IMR-90 (cell line): Measurements from ENCODE around the gene GNB1L. TPM values are rescaled to one million over a fixed set of nuclear protein-coding genes. Genes with fewer than 3 reads are reported as not detected.

Experiments
- ATAC-seq: fragments of 200-7000 bp; cut with Tn5 transposase; 2 replicates; pipeline ENCODE4 v1.9.1; 2020; ENCODE audit warnings: low read depth, mild to moderate bottlenecking, moderate library complexity
- BruUV-seq: library from RNA; stranded (reverse); fragments of 400-500 nt; replicated peaks from 2 replicates; lab custom pipeline; 2021; lab: Mats Ljungman, UMichigan
- CTCF ChIA-PET: fragments of 300-600 bp; formaldehyde crosslinking; extraction: SDS; loops from one replicate; lab custom pipeline; 2021; ENCODE audit warnings: antibody characterized with exemption; lab: Yijun Ruan, JAX
- POLR2A ChIA-PET: fragments of 300-600 bp; sonication (Branson Sonifier 250); formaldehyde crosslinking; loops from one replicate; lab custom pipeline; 2022; ENCODE audit warnings: antibody characterized with exemption; ENCODE audit not compliant: unreplicated experiment; lab: Charles Lee
- DNase-seq: peaks from one replicate; pipeline ENCODE4 v3.0.0; 2013
- H2AFZ ChIP-seq: replicated peaks from 2 replicates; pipeline ENCODE3; 2013; ENCODE audit warnings: low read length, mild to moderate bottlenecking; ENCODE audit not compliant: poor library complexity
- H2AK5ac ChIP-seq: 2 replicates; pipeline ENCODE4 v1.6.1; 2013; ENCODE audit warnings: low read depth, low read length, inconsistent platforms
- H2AK9ac ChIP-seq: replicated peaks from 2 replicates; pipeline ENCODE3; 2013; ENCODE audit warnings: mild to moderate bottlenecking, low read depth, low read length, moderate library complexity; ENCODE audit not compliant: poor library complexity
- H2BK120ac ChIP-seq: 2 replicates; pipeline ENCODE4 v1.6.1; 2013; ENCODE audit warnings: low read depth, low read length, inconsistent platforms
- H2BK15ac ChIP-seq: 3 replicates; pipeline ENCODE4 v1.6.1; 2013; ENCODE audit warnings: low read depth, low read length, inconsistent platforms
- H2BK20ac ChIP-seq: 2 replicates; pipeline ENCODE4 v1.6.1; 2013; ENCODE audit warnings: low read depth, mild to moderate bottlenecking, inconsistent platforms, low read length, moderate library complexity
- H2BK5ac ChIP-seq: 2 replicates; pipeline ENCODE4 v1.6.1; 2013; ENCODE audit warnings: mild to moderate bottlenecking, low read depth, low read length, inconsistent platforms; ENCODE audit not compliant: poor library complexity, severe bottlenecking
- H3K14ac ChIP-seq: replicated peaks from 2 replicates; pipeline ENCODE4 v1.6.1; 2013; ENCODE audit warnings: low read depth, low read length, inconsistent platforms
- H3K18ac ChIP-seq: 2 replicates; pipeline ENCODE4 v1.6.1; 2013; ENCODE audit warnings: low read depth, low read length, control low read depth
- H3K23ac ChIP-seq: 2 replicates; pipeline ENCODE4 v1.6.1; 2013; ENCODE audit warnings: low read depth, low read length, inconsistent platforms
- H3K27ac ChIP-seq: 2 replicates; pipeline ENCODE4 v1.5.1; 2013; ENCODE audit warnings: mild to moderate bottlenecking, control low read depth, low read length; ENCODE audit not compliant: insufficient read depth
- H3K27me3 ChIP-seq: 2 replicates; pipeline ENCODE4 v1.6.1; 2013; ENCODE audit warnings: low read length; ENCODE audit not compliant: control insufficient read depth, insufficient read depth
- H3K36me3 ChIP-seq: 2 replicates; pipeline ENCODE4 v1.6.1; 2013; ENCODE audit warnings: low read length, mixed read lengths; ENCODE audit not compliant: control insufficient read depth, insufficient read depth
- H3K4ac ChIP-seq: 2 replicates; pipeline ENCODE4 v1.6.1; 2013; ENCODE audit warnings: low read depth, low read length, inconsistent platforms
- H3K4me1 ChIP-seq: 2 replicates; pipeline ENCODE4 v1.6.1; 2013; ENCODE audit warnings: low read length, mixed read lengths; ENCODE audit not compliant: control insufficient read depth, insufficient read depth
- H3K4me2 ChIP-seq: 2 replicates; pipeline ENCODE4 v1.6.1; 2013; ENCODE audit warnings: low read depth, mild to moderate bottlenecking, control low read depth, low read length, moderate library complexity
- H3K4me3 ChIP-seq: 2 replicates; pipeline ENCODE4 v1.5.1; 2013; ENCODE audit warnings: low read depth, mild to moderate bottlenecking, control low read depth, low read length, moderate library complexity; ENCODE audit not compliant: insufficient read depth
- H3K56ac ChIP-seq: 2 replicates; pipeline ENCODE4 v1.6.1; 2013; ENCODE audit warnings: low read length, inconsistent platforms; ENCODE audit not compliant: insufficient read depth; ENCODE audit errors: extremely low read depth
- H3K79me1 ChIP-seq, 2 experiments: 2 replicates each; pipeline ENCODE4 v1.6.1; 2013; ENCODE audit warnings: low read length in 2 of 2, inconsistent platforms in 1 of 2, low read depth in 1 of 2
- H3K9ac ChIP-seq: 2 replicates; pipeline ENCODE4 v1.6.1; 2013; ENCODE audit warnings: low read depth, low read length, control low read depth
- H3K9me1 ChIP-seq: 2 replicates; pipeline ENCODE4 v1.6.1; 2013; ENCODE audit warnings: low read length, inconsistent platforms; ENCODE audit not compliant: insufficient read depth
- H3K9me3 ChIP-seq: 2 replicates; pipeline ENCODE4 v1.6.1; 2013; ENCODE audit warnings: low read length; ENCODE audit not compliant: control insufficient read depth, insufficient read depth
- H4K20me1 ChIP-seq: 2 replicates; pipeline ENCODE4 v1.6.1; 2013; ENCODE audit warnings: low read length, inconsistent platforms; ENCODE audit not compliant: insufficient read depth
- H4K5ac ChIP-seq: 2 replicates; pipeline ENCODE4 v1.6.1; 2013; ENCODE audit warnings: mild to moderate bottlenecking, low read depth, low read length, control low read depth
- H4K8ac ChIP-seq, 2 experiments: 2 replicates each; pipeline ENCODE4 v1.6.1; 2013; ENCODE audit warnings: low read depth in 2 of 2, low read length in 2 of 2, control low read depth in 1 of 2, inconsistent platforms in 1 of 2
- H4K91ac ChIP-seq: 2 replicates; pipeline ENCODE4 v1.6.1; 2013; ENCODE audit warnings: low read depth, low read length, inconsistent platforms; ENCODE audit not compliant: insufficient read depth
- BHLHE40 ChIP-seq: fragments of 150-350 bp; IDR thresholded peaks from 2 replicates; pipeline ENCODE4 v1.6.1; 2016; ENCODE audit warnings: mild to moderate bottlenecking, low read depth, low read length
- CEBPB ChIP-seq: IDR thresholded peaks from 2 replicates; pipeline ENCODE4 v1.6.1; 2012; ENCODE audit warnings: low read depth, low read length, improper control_type of control experiment
- CHD1 ChIP-seq: IDR thresholded peaks from 2 replicates; pipeline ENCODE4 v1.6.1; 2012; ENCODE audit warnings: low read depth, low read length, improper control_type of control experiment
- ELK1 ChIP-seq: fragments of 150-350 bp; IDR thresholded peaks from 2 replicates; pipeline ENCODE4 v1.6.1; 2016; ENCODE audit warnings: low read depth, mild to moderate bottlenecking, low read length, moderate library complexity, borderline replicate concordance
- FOS ChIP-seq: fragments of 150-350 bp; IDR thresholded peaks from 2 replicates; pipeline ENCODE4 v1.6.1; 2016; ENCODE audit warnings: low read depth, low read length
- MAFK ChIP-seq: IDR thresholded peaks from 2 replicates; pipeline ENCODE4 v1.6.1; 2012; ENCODE audit warnings: low read depth, low read length, improper control_type of control experiment
- MAZ ChIP-seq: IDR thresholded peaks from 2 replicates; pipeline ENCODE4 v1.6.1; 2012; ENCODE audit warnings: low read depth, mild to moderate bottlenecking, low read length, improper control_type of control experiment, moderate library complexity, borderline replicate concordance
- MXI1 ChIP-seq: IDR thresholded peaks from 2 replicates; pipeline ENCODE4 v1.6.1; 2012; ENCODE audit warnings: low read depth, mild to moderate bottlenecking, low read length, moderate library complexity, borderline replicate concordance
- NFE2L2 ChIP-seq: fragments of 150-350 bp; IDR thresholded peaks from 2 replicates; pipeline ENCODE4 v1.6.1; 2016; ENCODE audit warnings: low read depth, mild to moderate bottlenecking, low read length
- POLR2A ChIP-seq: IDR thresholded peaks from 2 replicates; pipeline ENCODE4 v1.6.1; 2012; ENCODE audit warnings: mild to moderate bottlenecking, low read depth, low read length
- RAD21 ChIP-seq: IDR thresholded peaks from 2 replicates; pipeline ENCODE4 v1.6.1; 2012; ENCODE audit warnings: low read length, improper control_type of control experiment
- RCOR1 ChIP-seq: IDR thresholded peaks from 2 replicates; pipeline ENCODE4 v1.6.1; 2012; ENCODE audit warnings: mild to moderate bottlenecking, low read length, improper control_type of control experiment; ENCODE audit not compliant: insufficient replicate concordance
- RFX5 ChIP-seq: IDR thresholded peaks from 2 replicates; pipeline ENCODE4 v1.8.0; 2012; ENCODE audit warnings: low read depth, mild to moderate bottlenecking, low read length, moderate library complexity
- SMC3 ChIP-seq: fragments of 150-350 bp; IDR thresholded peaks from 2 replicates; pipeline ENCODE4 v1.6.1; 2016; ENCODE audit warnings: low read depth, mild to moderate bottlenecking, antibody characterized with exemption, low read length, moderate library complexity
- USF2 ChIP-seq: fragments of 150-350 bp; IDR thresholded peaks from 2 replicates; pipeline ENCODE4 v1.6.1; 2017; ENCODE audit warnings: mild to moderate bottlenecking, antibody characterized with exemption, low read length, low read depth
- WGBS, 2 experiments: methylation state at CpG; one replicate each; pipeline versions ENCODE4 v1.1.5 to v1.1.7; 2013; ENCODE audit warnings: missing lambda C conversion rate in 2 of 2; ENCODE audit not compliant: insufficient read length in 1 of 2; ENCODE audit errors: extremely low coverage in 2 of 2; 5-methylcytosine and 5-hydroxymethylcytosine counted together
- dilution Hi-C: fragments of 300-500 bp; cut with HindIII; formaldehyde crosslinking; loops from one replicate; pipeline ENCODE4 v1.14.3; 2018; ENCODE audit warnings: low sequenced_read_pairs; ENCODE audit not compliant: unreplicated experiment
- in situ Hi-C: fragments of 300-500 bp; cut with MboI; formaldehyde crosslinking; loops from 3 replicates; pipeline ENCODE4 v1.14.3; 2019; ENCODE audit warnings: low sequenced_read_pairs, inconsistent platforms, mixed read lengths
- intact Hi-C: fragments of 100-400 bp; cut with micrococcal nuclease; formaldehyde crosslinking; loops from 2 replicates; pipeline ENCODE4 v1.10.0; 2022
- polyA plus RNA-seq, 3 experiments: library from polyadenylated mRNA; depleted of rRNA; stranded (reverse); fragments of >200 nt; gene quantifications; 2 replicates each; pipeline ENCODE4 v1.2.3, GENCODE V29; 2012; ENCODE audit warnings: low replicate concordance in 1 of 3
- total RNA-seq: library from RNA; depleted of rRNA; stranded (reverse); fragments of >200 nt; gene quantifications from 2 replicates; pipeline ENCODE4 v1.2.3, GENCODE V29; 2012

GNB1L gene
- total and polyA plus RNA-seq, 2 of the 4 experiments (the other 2 are of a cell fraction) = 2.5 to 4.4 TPM

- Histone ChIP-seq H3K4me2 (no peak overlapping the region), H3K79me1 (no peaks in the 10 kb centered on the region), H2BK5ac (no peak overlapping the region), H2BK120ac (no peak overlapping the region), H4K20me1 (no peaks in the 10 kb centered on the region), H3K9me3 (no peaks in the 10 kb centered on the region), H3K4me1 (peaks cover 14% of the 10 kb centered on the region), H3K56ac (no peak overlapping the region), H2BK20ac (no peak overlapping the region), H2BK15ac (no peak overlapping the region), H3K4me3 (no peak overlapping the region), H2AK5ac (no peak overlapping the region), H3K23ac (no peak overlapping the region), H4K5ac (no peak overlapping the region), H3K9me1 (peaks cover 6% of the 10 kb centered on the region), H3K27ac (no peak overlapping the region), H4K91ac (no peak overlapping the region), H2AK9ac (no peak overlapping the region), H3K36me3 (no peaks in the 10 kb centered on the region), H2AFZ (no peak overlapping the region), H4K8ac (no peak overlapping the region), H3K18ac (no peak overlapping the region), H3K14ac (no peak overlapping the region), H3K27me3 (no peaks in the 10 kb centered on the region), H3K9ac (no peak overlapping the region), H3K4ac (no peak overlapping the region)
- DNase-seq = no peak
- ChIA-PET CTCF (no interaction called here), POLR2A (no interaction called here)
- WGBS, 2 experiments = 82% methylated on average over 21 of the region's 26 CpGs; no CpG with 5 or more reads in 1 of the 2 experiments
- in situ Hi-C loops = no loop called here
- intact Hi-C loops = no loop called here
- ATAC-seq = no peak
- no TSS peak for BruUV-seq
- dilution Hi-C loops = no loop called here
- TF ChIP-seq USF2 (no peak), ELK1 (no peak), MAFK (no peak), BHLHE40 (no peak), NFE2L2 (no peak), MAZ (no peak), RCOR1 (no peak), CHD1 (no peak), SMC3 (no peak), CEBPB (no peak), POLR2A (no peak), RAD21 (no peak), MXI1 (no peak), RFX5 (no peak), FOS (no peak)
These were observed 52.4 kb downstream of the GNB1L start for GRCh38 chr22:19802001-19802893.
